ENCODE data around the gene SLC25A45. TPM values are rescaled to one million over a fixed set of nuclear protein-coding genes. Genes with fewer than 3 reads are reported as not detected.

The SLC25A45 gene
- total and polyA plus RNA-seq, 2 of the 4 experiments (the other 2 are of a cell fraction) = 0.72 to 1.2 TPM

- Histone ChIP-seq H3K14ac (replicated peaks; ENCODE audit: low read depth, low read length) (peak overlapping the region; percentile 88), H3K27ac (ENCODE audit: insufficient read depth, low read length) (0 out of 2 replicates have a peak overlapping the region, but pooled peaks have one; percentile 1), H3K4me1 (ENCODE audit: control insufficient read depth, insufficient read depth, low read length) (peaks cover 36% of the 10 kb centered on the region), H2BK120ac (ENCODE audit: low read depth, low read length) (peak overlapping the region; percentile 78), H3K18ac (ENCODE audit: low read depth, low read length) (no peak overlapping the region), H2AK5ac (ENCODE audit: low read depth, low read length) (peak overlapping the region; percentile 76), H3K36me3 (ENCODE audit: control insufficient read depth, insufficient read depth, low read length) (peaks cover 16% of the 10 kb centered on the region), H4K8ac (ENCODE audit: low read depth in 2 of 2, low read length in 2 of 2) (peak overlapping the region; percentile 0 to 82; a peak in 1 of 4 replicates), H2BK20ac (ENCODE audit: low read depth, low read length) (peak overlapping the region; percentile 79), H2AK9ac (replicated peaks; ENCODE audit: low read depth, low read length, poor library complexity) (peak overlapping the region; percentile 77), H4K91ac (ENCODE audit: insufficient read depth, low read depth, low read length) (peak overlapping the region; percentile 3; the same call in 1 of the 2 replicates), H3K23ac (ENCODE audit: low read depth, low read length) (peak overlapping the region; percentile 74), H3K27me3 (ENCODE audit: control insufficient read depth, insufficient read depth, low read length) (no peaks in the 10 kb centered on the region), H3K4me2 (ENCODE audit: low read depth, low read length) (peak overlapping the region; percentile 75), H3K9me3 (ENCODE audit: control insufficient read depth, insufficient read depth, low read length) (no peaks in the 10 kb centered on the region), H3K56ac (ENCODE audit: extremely low read depth, insufficient read depth, low read length) (no peak overlapping the region), H3K79me1 (ENCODE audit: low read depth in 1 of 2, low read length in 2 of 2) (peaks cover 10 to 66% of the 10 kb centered on the region in 2 experiments; a peak in 3 of 4 replicates), H2BK5ac (ENCODE audit: low read depth, low read length, poor library complexity, severe bottlenecking) (no peak overlapping the region), H2AFZ (replicated peaks; ENCODE audit: low read length, poor library complexity) (peak overlapping the region; percentile 94), H3K4me3 (ENCODE audit: insufficient read depth, low read depth, low read length) (peak overlapping the region; percentile 12; the same call in 1 of the 2 replicates), H3K4ac (ENCODE audit: low read depth, low read length) (peak overlapping the region; percentile 70), H3K9me1 (ENCODE audit: insufficient read depth, low read length) (no peaks in the 10 kb centered on the region), H4K20me1 (ENCODE audit: insufficient read depth, low read length) (peaks cover 6% of the 10 kb centered on the region), H2BK15ac (ENCODE audit: low read depth, low read length) (no peak overlapping the region; the same call in 2 of the 3 replicates), H3K9ac (ENCODE audit: low read depth, low read length) (peak overlapping the region; percentile 12; the same call in 1 of the 2 replicates), H4K5ac (ENCODE audit: low read depth, low read length) (no peak overlapping the region)
- POLR2A ChIA-PET (ENCODE audit: unreplicated experiment) = interaction anchor here (0.5 to 6.8 kb wide), 4 partner anchors 31 to 93 kb away, joined by 3 to 142 read pairs (median 4); partner anchors contain the start of gene MALAT1
- in situ Hi-C loops (cut with MboI; ENCODE audit: low sequenced_read_pairs) = no loop called here
- dilution Hi-C loops (cut with HindIII; ENCODE audit: low sequenced_read_pairs, unreplicated experiment) = no loop called here
- intact Hi-C loops (cut with micrococcal nuclease) = loop anchor here (1.0 kb wide), 1 partner anchor 95 kb away; no protein-coding TSS in a partner anchor
- no peak for DNase-seq
- no peak for ATAC-seq (ENCODE audit: low read depth)
- 64% methylated on average over 7 of the region's 11 CpGs; no CpG with 5 or more reads in 1 of the 2 experiments for WGBS, 2 experiments (ENCODE audit: extremely low coverage in 2 of 2, insufficient read length in 1 of 2)
- no TSS peak for BruUV-seq (replicated peaks)
- no peak for TF ChIP-seq CTCF (conservative IDR thresholded peaks at IDR 0.05; ENCODE audit: low read depth, low read length)
- no peak for TF ChIP-seq MXI1 (IDR thresholded peaks at IDR 0.05; ENCODE audit: borderline replicate concordance, low read depth, low read length)
- no peak for TF ChIP-seq MAZ (IDR thresholded peaks at IDR 0.05; ENCODE audit: borderline replicate concordance, low read depth, low read length)
- TF ChIP-seq NFE2L2 (IDR thresholded peaks at IDR 0.05; ENCODE audit: low read depth, low read length) = no peak
- no peak for TF ChIP-seq MAFK (IDR thresholded peaks at IDR 0.05; ENCODE audit: low read depth, low read length)
- no peak for TF ChIP-seq RCOR1 (IDR thresholded peaks at IDR 0.05; ENCODE audit: insufficient replicate concordance, low read length)
- no peak for TF ChIP-seq ELK1 (IDR thresholded peaks at IDR 0.05; ENCODE audit: borderline replicate concordance, low read depth, low read length)
- CTCF ChIA-PET = interaction anchor here (0.5 to 1.9 kb wide), 8 partner anchors 11 to 94 kb away, joined by 3 to 8 read pairs (median 4); partner anchors contain the start of gene FRMD8
Observed at GRCh38 chr11:65415499-65416340, 33.3 kb upstream of the SLC25A45 start.
